DMS79 treated with DMSO at 0.1 percent for 48 hours (cell line): ENCODE measurements around the gene RPL29.
A peak's percentile ranks its signal among the peaks of the same experiment; 100 is the strongest.

ENCODE experiments used
- DNase-seq: peaks from one replicate; lab custom pipeline; 2025; lab: John Stamatoyannopoulos, UW

Gene RPL29

GRCh38 chr3:51982352-51982837 is 13.3 kb downstream of the RPL29 start:
- DNase-seq = peak; percentile 15

- no peak for DNase-seq
Observed at GRCh38 chr3:51980253-51980652, 15.4 kb downstream of the RPL29 start.

GRCh38 chr3:51978143-51978502 is 17.6 kb downstream of the RPL29 start:
- no peak for DNase-seq

GRCh38 chr3:51977446-51978142 is 18.1 kb downstream of the RPL29 start:
- DNase-seq = no peak

GRCh38 chr3:51975852-51976549 is 19.7 kb downstream of the RPL29 start:
- DNase-seq = peak; percentile 3

GRCh38 chr3:51974963-51975851 is 20.5 kb downstream of the RPL29 start, which contains the start of gene ABHD14A:
Gene ABHD14A (plus strand): TSS chr3:51975064. CDS start chr3:51975136, 72 bp downstream.
- DNase-seq = peak; percentile 22

GRCh38 chr3:51974277-51974962 is 21.3 kb downstream of the RPL29 start:
- DNase-seq = peak; percentile 6

GRCh38 chr3:51971350-51971749 is 24.3 kb downstream of the RPL29 start:
- no peak for DNase-seq

GRCh38 chr3:51970606-51971300 is 24.9 kb downstream of the RPL29 start:
- no peak for DNase-seq

- DNase-seq = no peak
Observed at GRCh38 chr3:51969841-51970240, 25.9 kb downstream of the RPL29 start.

- no peak for DNase-seq
Observed at GRCh38 chr3:51968883-51969678, 26.6 kb downstream of the RPL29 start.

GRCh38 chr3:51968170-51968775 is 27.4 kb downstream of the RPL29 start:
- DNase-seq = no peak

GRCh38 chr3:51967384-51968169 is 28.1 kb downstream of the RPL29 start, which contains the start of gene PCBP4:
Gene PCBP4 (minus strand): TSS chr3:51967454. CDS start chr3:51961240, 6,214 bp downstream.
- DNase-seq = peak; percentile 6

GRCh38 chr3:51966922-51967383 is 28.7 kb downstream of the RPL29 start:
- no peak for DNase-seq

GRCh38 chr3:51966486-51966885 is 29.2 kb downstream of the RPL29 start:
- DNase-seq = no peak

- DNase-seq = no peak
Observed at GRCh38 chr3:51966016-51966415, 29.7 kb downstream of the RPL29 start.

GRCh38 chr3:51964521-51964920 is 31.2 kb downstream of the RPL29 start:
- no peak for DNase-seq

- DNase-seq = no peak
Observed at GRCh38 chr3:51963951-51964451, 31.7 kb downstream of the RPL29 start.
